Upper lobe of left lung (tissue), 6 donors: ENCODE measurements around the gene DEFB113. TPM values are rescaled to one million over a fixed set of nuclear protein-coding genes. Genes with fewer than 3 reads are reported as not detected.

Experiments
- ATAC-seq, 2 donors: fragments of 200-7000 bp; cut with Tn5 transposase; one replicate each; pipeline ENCODE4 v1.9.1; 2022; ENCODE audit warnings: mild to moderate bottlenecking in 2 of 2, moderate library complexity in 2 of 2; ENCODE audit not compliant: low FRiP score in 2 of 2
- DNase-seq, 2 donors: peaks; one replicate each; pipeline ENCODE4 v3.0.0-alpha.2; 2019 to 2020
- H3K27ac ChIP-seq, 4 donors: fragments of 200-600 bp; sonication (generic); one replicate each; pipeline ENCODE4 v1.5.1; 2016 to 2019
- H3K27me3 ChIP-seq, 4 donors: fragments of 200-600 bp; sonication (generic); one replicate each; pipeline ENCODE4 v1.5.1; 2017 to 2019
- H3K36me3 ChIP-seq, 4 donors: fragments of 200-600 bp; sonication (generic); one replicate each; pipeline ENCODE4 v1.5.1; 2016 to 2019
- H3K4me1 ChIP-seq, 4 donors: fragments of 200-600 bp; sonication (generic); one replicate each; pipeline ENCODE4 v1.5.1; 2018 to 2019
- H3K4me3 ChIP-seq, 4 donors: fragments of 200-600 bp; sonication (generic); one replicate each; pipeline ENCODE4 v1.5.1; 2017 to 2019; ENCODE audit warnings: mild to moderate bottlenecking in 2 of 4, moderate library complexity in 1 of 4
- H3K9me3 ChIP-seq, 4 donors: fragments of 200-600 bp; sonication (generic); one replicate each; pipeline ENCODE4 v1.5.1; 2018 to 2019
- EP300 ChIP-seq, 4 donors: sonication (generic); formaldehyde crosslinking; IDR thresholded peaks; one replicate each; pipeline ENCODE4 v1.5.1; 2017; ENCODE audit warnings: antibody characterized with exemption in 4 of 4, control low read depth in 2 of 4
- POLR2A ChIP-seq, 4 donors: fragments of 450-650 bp; IDR thresholded peaks; one replicate each; pipeline ENCODE4 v1.5.1; 2016 to 2017; ENCODE audit warnings: antibody characterized with exemption in 4 of 4, mild to moderate bottlenecking in 2 of 4
- POLR2AphosphoS5 ChIP-seq, 2 donors: sonication (generic); formaldehyde crosslinking; IDR thresholded peaks; one replicate each; pipeline ENCODE4 v1.5.1; 2017; ENCODE audit warnings: antibody characterized with exemption in 2 of 2
- WGBS, 2 donors: methylation state at CpG; one replicate each; pipeline ENCODE4 v1.1.5; 2017 to 2018; 5-methylcytosine and 5-hydroxymethylcytosine counted together
- total RNA-seq, 6 donors: library from RNA; depleted of rRNA in 4 of 6; stranded (reverse); fragments of >200 nt in 4 of 6; gene quantifications; one replicate each; pipeline versions ENCODE4 v1.1.0 to v1.2.1, GENCODE V29; 2016 to 2021
- TF ChIP-seq, protein P1 (sequence below), 6 experiments: fragments of 450-650 bp in 4 of 6; fragments of 200-600 bp in 2 of 6; sonication (generic) in 2 of 6; IDR thresholded peaks; one replicate each; pipeline ENCODE4 v1.5.1; 2016 to 2019; ENCODE audit warnings: antibody characterized with exemption in 6 of 6
- donor health status: DM: no; HTN: no; CAD: no; lungs with moderate emphysema.
- donor health status: DM: no; HTN: yes; CAD: no; lungs with severe emphysema.

Gene DEFB113, protein sequence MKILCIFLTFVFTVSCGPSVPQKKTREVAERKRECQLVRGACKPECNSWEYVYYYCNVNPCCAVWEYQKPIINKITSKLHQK
- not detected for total RNA-seq

DNA sequence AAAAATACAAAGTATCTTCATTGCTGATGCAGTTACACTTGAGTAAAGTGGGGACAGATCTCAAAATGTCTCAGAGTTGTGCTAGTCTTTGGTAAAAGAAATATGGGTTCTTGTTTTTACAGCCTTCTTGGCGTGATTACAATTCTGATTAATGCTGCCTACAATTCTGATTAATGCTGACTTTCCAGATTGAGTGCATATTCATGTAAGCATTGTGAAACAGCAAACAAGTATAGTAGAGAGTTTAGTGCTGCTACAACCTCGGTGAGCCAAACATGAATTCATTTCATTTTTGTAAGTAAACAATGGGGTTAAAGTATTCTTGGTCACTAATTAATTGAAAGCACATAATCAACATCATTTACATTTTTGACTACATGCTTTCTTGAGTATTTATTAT is at the start of gene DEFB113:
TSS of gene DEFB113 (minus strand) at position 21 of the 400 bp plus-strand sequence. CDS start at position 21, 0 bp downstream.
- ATAC-seq (no peak), DNase-seq (no peak)
- Histone ChIP-seq H3K4me3 (no peak within 1 kb of the TSS), H3K4me1 (no peaks in the 10 kb centered on the region), H3K27me3 (no peaks in the 10 kb centered on the region), H3K9me3 (no peaks in the 10 kb centered on the region), H3K27ac (no peak within 1 kb of the TSS), H3K36me3 (no peaks in the 10 kb centered on the region)
- WGBS, 2 donors: 53 to 57% methylated on average over 2 of the region's 2 CpGs
- TF ChIP-seq EP300 (IDR thresholded peaks at IDR 0.05) (no peak), POLR2A (IDR thresholded peaks at IDR 0.05) (no peak), POLR2AphosphoS5 (IDR thresholded peaks at IDR 0.05) (no peak)
- TF ChIP-seq, protein P1, sequence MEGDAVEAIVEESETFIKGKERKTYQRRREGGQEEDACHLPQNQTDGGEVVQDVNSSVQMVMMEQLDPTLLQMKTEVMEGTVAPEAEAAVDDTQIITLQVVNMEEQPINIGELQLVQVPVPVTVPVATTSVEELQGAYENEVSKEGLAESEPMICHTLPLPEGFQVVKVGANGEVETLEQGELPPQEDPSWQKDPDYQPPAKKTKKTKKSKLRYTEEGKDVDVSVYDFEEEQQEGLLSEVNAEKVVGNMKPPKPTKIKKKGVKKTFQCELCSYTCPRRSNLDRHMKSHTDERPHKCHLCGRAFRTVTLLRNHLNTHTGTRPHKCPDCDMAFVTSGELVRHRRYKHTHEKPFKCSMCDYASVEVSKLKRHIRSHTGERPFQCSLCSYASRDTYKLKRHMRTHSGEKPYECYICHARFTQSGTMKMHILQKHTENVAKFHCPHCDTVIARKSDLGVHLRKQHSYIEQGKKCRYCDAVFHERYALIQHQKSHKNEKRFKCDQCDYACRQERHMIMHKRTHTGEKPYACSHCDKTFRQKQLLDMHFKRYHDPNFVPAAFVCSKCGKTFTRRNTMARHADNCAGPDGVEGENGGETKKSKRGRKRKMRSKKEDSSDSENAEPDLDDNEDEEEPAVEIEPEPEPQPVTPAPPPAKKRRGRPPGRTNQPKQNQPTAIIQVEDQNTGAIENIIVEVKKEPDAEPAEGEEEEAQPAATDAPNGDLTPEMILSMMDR (IDR thresholded peaks at IDR 0.05): no peak

DNA sequence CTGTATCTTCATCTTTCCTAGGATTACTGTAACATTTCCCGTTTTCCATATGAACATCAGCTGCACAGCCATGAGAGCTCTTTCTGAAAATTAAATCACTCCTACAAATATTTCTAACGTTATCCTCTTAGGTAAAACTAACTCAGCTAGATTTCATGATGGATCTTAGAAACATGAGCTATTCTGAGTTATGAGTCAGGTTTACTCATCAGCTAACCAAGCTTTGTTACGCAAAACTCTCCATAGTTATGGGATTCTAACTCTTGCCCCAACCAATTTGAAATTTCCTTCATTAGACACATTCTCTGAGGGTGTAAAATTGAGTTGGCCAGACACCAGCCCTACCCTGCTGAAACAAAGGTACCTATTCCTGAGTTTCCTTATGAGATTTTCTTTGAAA is 38.4 kb upstream of the DEFB113 start:
- Histone ChIP-seq H3K4me3 (no peak overlapping the region), H3K27ac (no peak overlapping the region), H3K27me3 (no peaks in the 10 kb centered on the region), H3K9me3 (no peaks in the 10 kb centered on the region), H3K36me3 (no peaks in the 10 kb centered on the region), H3K4me1 (no peaks in the 10 kb centered on the region)
- no peak for TF ChIP-seq POLR2A (IDR thresholded peaks at IDR 0.05)
- TF ChIP-seq POLR2AphosphoS5 (IDR thresholded peaks at IDR 0.05): no peak
- TF ChIP-seq, protein P1 (IDR thresholded peaks at IDR 0.05): no peak
- no peak for TF ChIP-seq EP300 (IDR thresholded peaks at IDR 0.05)
- 85 to 86% methylated on average over 3 of the region's 3 CpGs for WGBS, 2 donors
- ATAC-seq (no peak), DNase-seq (no peak)

DNA sequence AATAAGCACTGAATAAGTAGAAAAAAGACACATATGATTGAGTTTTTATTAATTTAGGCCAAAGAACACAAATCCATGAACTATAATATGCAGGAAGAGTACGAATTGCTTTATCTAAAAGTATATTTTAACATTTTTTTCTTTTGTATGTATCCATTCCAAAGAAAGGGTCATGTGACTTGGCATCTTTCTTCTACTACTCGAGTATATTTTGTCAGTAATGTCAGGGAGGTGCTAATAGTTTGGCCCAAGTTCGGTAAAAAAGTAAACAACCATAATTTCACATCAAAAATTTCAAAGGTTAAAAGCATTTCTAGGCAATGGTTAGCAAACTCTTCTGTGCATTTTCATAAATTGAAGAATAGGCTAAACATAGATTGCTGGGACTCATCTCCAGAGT is 33.7 kb upstream of the DEFB113 start:
- TF ChIP-seq POLR2AphosphoS5 (IDR thresholded peaks at IDR 0.05): no peak
- no peak for TF ChIP-seq EP300 (IDR thresholded peaks at IDR 0.05)
- TF ChIP-seq POLR2A (IDR thresholded peaks at IDR 0.05): no peak
- TF ChIP-seq, protein P1 (IDR thresholded peaks at IDR 0.05): no peak
- no peaks in the 10 kb centered on the region for H3K4me1 ChIP-seq
- WGBS, 2 donors: 53 to 55% methylated on average over 3 of the region's 3 CpGs
- ATAC-seq (no peak), DNase-seq (no peak)
- H3K27ac ChIP-seq: no peak overlapping the region
- H3K36me3 ChIP-seq: no peaks in the 10 kb centered on the region
- H3K9me3 ChIP-seq: no peaks in the 10 kb centered on the region
- H3K27me3 ChIP-seq: no peaks in the 10 kb centered on the region
- no peak overlapping the region for H3K4me3 ChIP-seq

DNA sequence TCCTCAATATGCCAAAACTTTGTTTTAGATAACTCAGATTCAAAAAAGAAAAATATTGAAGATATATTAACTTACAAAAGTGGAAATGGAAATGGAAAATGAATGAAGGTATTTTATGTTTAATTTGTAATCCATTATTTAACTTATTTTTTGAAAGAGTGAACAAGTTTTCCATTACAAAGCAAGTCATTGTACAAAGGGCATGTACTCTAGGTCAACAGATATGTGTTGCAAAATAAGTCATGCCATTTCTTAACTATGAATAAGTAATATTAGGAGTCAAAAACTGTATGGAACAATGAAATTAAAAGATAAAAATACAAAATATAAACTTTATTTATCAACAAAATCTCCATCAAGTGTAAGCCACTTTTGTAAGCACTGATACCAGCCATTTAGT is 25.9 kb upstream of the DEFB113 start:
- Histone ChIP-seq H3K4me1 (no peaks in the 10 kb centered on the region), H3K9me3 (no peaks in the 10 kb centered on the region), H3K27ac (no peak overlapping the region), H3K4me3 (no peak overlapping the region), H3K36me3 (no peaks in the 10 kb centered on the region), H3K27me3 (no peaks in the 10 kb centered on the region)
- no peak for TF ChIP-seq EP300 (IDR thresholded peaks at IDR 0.05)
- TF ChIP-seq, protein P1 (IDR thresholded peaks at IDR 0.05): no peak
- TF ChIP-seq POLR2A (IDR thresholded peaks at IDR 0.05): no peak
- DNase-seq (no peak), ATAC-seq (no peak)

DNA sequence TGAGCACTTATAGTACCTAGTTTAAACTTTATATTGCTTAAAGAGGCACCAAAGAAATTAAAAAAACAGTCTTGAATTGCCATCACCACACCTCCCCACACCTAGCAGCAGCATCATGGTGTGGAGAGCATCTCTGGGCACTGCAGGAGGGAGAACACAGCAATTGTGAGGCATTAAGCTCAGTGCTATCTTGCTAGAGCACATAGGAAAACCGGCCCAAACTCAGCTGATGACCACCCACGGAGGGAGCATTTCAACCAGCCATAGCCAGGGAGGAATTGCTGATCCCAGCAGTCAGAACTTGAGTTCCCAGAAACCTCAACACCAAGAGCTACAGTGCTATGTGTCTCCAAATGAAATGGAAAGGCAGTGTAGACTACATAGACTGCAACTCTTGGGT is 19.5 kb upstream of the DEFB113 start:
- Histone ChIP-seq H3K36me3 (no peaks in the 10 kb centered on the region), H3K27ac (no peak overlapping the region), H3K4me3 (no peak overlapping the region), H3K9me3 (no peaks in the 10 kb centered on the region), H3K4me1 (no peaks in the 10 kb centered on the region), H3K27me3 (no peaks in the 10 kb centered on the region)
- DNase-seq (no peak), ATAC-seq (no peak)
- WGBS, 2 donors: 84 to 89% methylated on average over 2 of the region's 2 CpGs
- TF ChIP-seq POLR2A (IDR thresholded peaks at IDR 0.05) (no peak), EP300 (IDR thresholded peaks at IDR 0.05) (no peak), POLR2AphosphoS5 (IDR thresholded peaks at IDR 0.05) (no peak)
- TF ChIP-seq, protein P1 (IDR thresholded peaks at IDR 0.05): no peak
